Activated CD4-positive, alpha-beta T cell treated with anti-CD3 and anti-CD28 coated beads for 4 hours (primary cell): ENCODE data around the gene ELOVL7.
"Not testable (repeated sequence)": the region's sequence is repeated elsewhere in the genome, so short reads cannot be mapped to it uniquely, and the experiment has no call there.

Experiments
- DNase-seq, 2 donors: peaks; one replicate each; pipeline ENCODE4 v3.0.0-alpha.2; 2020

ELOVL7 gene

DNA sequence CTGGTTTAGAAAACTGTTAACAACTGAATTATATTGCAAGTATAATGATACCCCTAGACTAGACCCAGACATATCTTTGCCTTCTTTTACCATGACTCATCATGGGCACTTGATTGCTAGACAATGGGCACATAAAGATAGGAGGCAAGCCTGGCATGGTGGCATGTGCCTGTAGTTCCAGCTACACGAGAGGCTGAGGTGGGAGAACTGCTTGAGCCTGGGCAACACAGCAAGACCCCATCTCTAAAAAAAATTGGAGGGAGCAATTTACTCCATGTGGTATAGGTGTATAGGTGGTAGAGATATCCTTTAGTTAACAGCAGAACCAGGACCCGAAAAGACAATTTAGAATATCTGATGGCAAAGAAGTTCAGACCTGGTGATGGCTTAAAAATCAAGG, 51.6 kb downstream of the ELOVL7 start:
- DNase-seq = no peak

DNA sequence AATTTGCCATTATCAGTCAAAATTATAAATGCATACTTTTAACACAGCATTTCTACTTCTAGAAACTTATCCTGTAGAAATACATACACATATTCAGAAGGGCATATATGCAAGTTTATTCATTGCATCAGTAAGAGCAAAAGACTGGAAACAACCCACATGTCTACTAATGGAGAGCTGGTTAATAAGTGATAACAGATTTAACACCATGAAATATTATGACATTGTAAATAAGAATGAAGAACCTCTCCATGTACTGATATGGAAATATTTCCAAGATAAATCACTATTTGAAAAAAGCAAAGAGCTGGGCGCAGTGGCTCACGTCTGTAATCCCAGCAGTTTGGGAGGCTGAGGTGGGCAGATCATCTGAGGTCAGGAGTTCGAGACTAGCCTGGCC, 54.5 kb downstream of the ELOVL7 start:
- DNase-seq = no peak

GRCh38 chr5:60788863-60789513, 55.1 kb downstream of the ELOVL7 start:
- DNase-seq = no peak

- no peak for DNase-seq
These were observed 64.6 kb downstream of the ELOVL7 start for GRCh38 chr5:60779466-60779865.

- DNase-seq = no peak
These were observed 67.7 kb downstream of the ELOVL7 start for GRCh38 chr5:60776343-60776742.

DNA sequence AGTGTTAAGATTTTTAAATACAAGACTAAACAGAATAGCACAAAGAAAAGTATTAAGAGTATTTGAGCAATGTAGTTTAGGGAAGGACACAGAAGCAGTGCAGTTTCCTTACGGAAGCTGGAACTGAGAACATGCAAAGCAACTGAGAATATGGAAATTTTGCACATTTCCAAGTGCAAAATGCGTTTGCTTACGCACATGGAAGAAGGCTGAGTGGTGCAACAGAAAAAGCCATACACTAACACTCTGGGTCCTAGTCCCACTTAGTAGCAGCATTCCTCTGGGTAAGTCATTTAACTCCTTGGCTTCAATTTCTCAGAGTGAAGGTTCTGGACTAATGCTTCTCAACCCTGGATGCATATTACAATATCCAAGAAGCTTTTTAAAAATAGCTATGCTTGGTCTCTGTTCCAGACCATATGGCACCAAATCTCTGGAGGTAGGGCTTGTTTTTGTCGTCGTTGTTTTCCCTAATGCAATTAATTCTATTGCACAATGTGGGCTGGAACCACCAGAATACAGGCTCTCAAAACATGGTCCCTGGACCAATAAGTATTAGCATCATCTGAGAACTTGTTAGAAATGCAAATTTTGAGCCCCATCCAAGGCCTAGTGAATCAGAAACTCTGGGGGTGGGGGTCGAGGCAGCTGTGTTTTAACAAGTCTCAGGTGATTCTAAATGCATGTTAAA, 78.9 kb downstream of the ELOVL7 start:
- no peak for DNase-seq

DNA sequence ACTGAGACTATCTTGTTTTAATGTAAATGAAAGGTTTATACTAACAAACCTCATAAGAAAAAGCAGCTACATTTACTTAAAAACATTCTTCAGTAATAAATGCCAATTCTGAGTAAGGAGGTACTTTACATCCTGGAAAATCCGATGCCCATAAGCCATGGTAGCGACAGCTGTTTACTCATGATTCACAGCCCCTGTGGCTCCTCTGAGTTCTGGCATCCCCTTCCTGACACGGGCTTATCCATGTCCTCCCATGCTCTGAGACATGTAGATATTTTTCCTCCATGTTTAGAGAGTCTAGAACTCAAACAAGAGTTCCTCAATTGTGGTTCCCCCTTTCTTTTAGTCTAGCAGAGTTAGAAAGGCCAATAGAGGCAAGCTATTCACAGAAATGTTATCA, 81.0 kb downstream of the ELOVL7 start:
- DNase-seq = no peak

DNA sequence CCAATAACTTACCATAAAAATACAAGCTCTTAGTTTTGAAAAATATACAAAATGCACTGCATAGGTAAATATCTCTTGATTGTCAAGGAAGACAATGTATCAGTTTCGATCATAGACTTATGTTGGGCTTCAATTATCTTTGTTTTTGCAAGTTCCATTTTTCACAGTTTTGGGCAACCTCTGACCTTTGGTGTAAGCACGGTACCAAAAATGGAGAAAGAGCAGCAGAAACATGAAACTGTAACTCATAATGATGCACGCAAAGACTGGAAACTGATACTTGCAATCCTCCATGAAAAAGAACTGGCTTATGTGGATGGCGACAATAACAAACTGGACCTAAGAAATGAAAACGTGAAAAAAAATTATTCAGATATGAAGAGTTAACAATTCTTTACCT, 89.6 kb downstream of the ELOVL7 start:
- DNase-seq = no peak

- no peak for DNase-seq
These were observed 99.4 kb downstream of the ELOVL7 start for GRCh38 chr5:60744682-60745081.

GRCh38 chr5:60743511-60744314, 100.4 kb downstream of the ELOVL7 start:
- DNase-seq = no peak

GRCh38 chr5:60740322-60740721, 103.7 kb downstream of the ELOVL7 start:
- no peak for DNase-seq

DNA sequence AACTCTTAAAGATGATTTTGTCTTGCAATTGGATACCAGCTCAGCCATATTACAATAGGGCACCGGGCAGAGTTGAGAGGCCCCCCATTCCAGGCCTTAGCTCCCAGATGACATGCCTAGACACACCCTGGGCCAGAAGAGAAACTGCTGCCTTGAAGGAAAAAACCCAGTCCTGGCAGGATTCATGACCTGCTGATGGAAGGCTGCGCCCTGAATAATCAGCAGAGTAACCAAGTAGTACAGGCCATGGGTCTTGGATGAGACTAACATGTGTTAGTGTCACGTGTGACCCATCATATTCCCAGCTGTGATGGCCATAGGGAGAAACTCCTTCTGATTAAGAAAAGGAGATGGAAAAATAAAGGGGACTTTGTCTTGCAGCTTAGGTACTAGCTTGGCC, 105.1 kb downstream of the ELOVL7 start:
- DNase-seq = no peak

DNA sequence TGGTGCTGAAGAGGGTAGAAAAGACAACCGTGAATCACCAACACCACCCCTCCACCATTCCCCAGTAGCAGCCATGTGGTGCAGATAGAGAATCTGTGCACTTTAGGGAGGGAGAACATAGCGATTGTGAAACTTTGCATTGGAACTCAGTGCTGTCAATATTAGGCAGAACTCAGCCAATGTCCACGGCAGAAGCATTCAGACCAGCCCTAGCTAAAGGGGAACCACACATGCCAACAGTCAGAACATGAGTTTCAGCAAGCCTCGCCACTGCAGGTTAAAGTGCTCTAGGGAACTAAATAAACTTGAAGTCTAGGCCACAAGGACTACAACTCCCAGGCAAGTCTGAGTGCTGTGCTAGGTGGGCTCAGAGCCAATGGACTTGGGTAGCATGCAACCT, 105.6 kb downstream of the ELOVL7 start:
- DNase-seq = no peak

- DNase-seq = not testable (repeated sequence)
These were observed 113.2 kb downstream of the ELOVL7 start for GRCh38 chr5:60730858-60731257.

GRCh38 chr5:60727033-60727679, 116.9 kb downstream of the ELOVL7 start:
- DNase-seq = no peak

DNA sequence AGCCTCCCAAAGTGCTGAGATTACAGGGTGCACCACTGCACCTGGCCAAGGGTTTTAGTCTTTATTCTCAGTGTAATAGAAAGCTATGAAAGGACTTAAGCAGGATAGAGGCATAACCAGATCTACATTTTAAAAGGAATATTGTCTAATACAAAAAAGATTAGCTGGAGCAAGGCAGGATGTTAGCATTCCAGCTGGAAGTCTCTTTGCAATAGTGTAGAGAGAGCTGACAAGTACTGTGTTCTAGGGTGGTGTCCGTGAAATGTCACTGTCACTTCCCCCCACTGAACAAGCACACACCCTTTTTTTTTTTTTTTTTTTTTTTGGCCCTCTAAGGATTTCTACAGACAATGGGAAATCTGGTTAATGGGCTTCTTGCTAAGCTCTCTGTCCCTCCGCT, 119.9 kb downstream of the ELOVL7 start:
- no peak for DNase-seq

- DNase-seq = no peak
These were observed 121.7 kb downstream of the ELOVL7 start for GRCh38 chr5:60722416-60722815.

GRCh38 chr5:60719329-60719728, 124.7 kb downstream of the ELOVL7 start:
- DNase-seq = no peak

DNA sequence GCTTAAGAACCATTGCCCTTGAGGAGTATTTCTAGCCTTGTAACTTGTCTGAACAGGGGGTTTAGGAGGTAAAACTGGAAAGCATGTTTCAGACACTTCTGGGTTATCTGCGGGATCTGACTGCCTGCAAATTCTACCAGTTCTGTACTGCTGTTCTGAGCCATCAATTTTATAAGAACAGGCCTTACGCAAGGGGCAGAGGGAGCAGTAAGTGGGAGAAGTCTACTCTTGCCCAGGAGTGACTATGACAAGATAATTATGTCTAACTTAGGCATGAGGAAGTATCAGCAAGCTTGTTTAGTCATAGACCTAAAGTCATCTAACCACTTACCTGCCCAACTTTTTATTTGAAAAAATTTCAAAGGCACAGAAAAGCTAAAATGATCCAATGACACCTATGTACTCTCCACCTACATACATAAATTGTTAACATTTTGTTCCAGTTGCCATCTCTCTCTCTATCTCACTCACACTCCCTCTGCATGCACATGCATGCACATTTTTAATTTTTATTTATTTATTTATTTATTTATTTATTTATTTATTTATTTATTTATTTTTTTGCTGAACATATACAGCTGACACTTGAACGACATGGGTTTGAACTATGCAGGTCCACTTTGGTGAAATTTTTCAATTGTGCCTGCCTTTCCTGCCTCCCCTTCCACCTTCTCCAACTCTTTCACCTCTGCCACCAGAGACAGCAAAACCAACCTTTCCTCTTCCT, 125.7 kb downstream of the ELOVL7 start:
- DNase-seq = no peak

DNA sequence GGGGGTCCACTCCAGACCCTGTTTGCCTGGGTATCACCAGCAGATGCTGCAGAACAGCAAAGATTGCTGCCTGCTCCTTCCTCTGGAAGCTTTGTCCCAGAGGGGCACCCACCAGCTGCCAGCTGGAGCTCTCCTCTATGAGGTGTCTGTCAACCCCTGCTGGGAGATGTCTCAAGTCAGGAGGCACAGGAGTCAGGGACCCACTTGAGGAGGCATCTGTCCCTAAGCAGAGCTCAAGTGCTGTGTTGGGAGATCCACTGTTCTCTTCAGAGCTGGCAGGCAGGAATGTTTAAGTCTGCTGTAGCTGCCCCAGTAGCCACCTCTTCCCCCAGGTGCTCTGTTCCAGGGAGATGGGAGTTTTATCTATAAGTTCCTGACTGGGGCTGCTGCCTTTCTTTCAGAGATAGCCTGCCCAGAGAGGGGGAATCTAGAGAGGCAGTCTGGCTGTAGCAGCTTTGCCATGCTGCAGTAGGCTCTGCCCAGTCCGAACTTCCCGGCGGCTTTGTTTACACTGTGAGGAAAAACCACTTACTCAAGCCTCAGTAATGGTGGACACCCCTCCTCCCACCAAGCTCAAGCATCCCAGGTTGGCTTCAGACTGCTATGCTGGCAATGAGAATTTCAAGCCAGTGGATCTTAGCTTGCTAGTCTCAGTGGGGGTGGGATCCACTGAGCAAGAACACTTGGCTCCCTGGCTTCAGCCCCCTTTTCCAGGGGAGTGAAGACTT, 128.7 kb downstream of the ELOVL7 start:
- not testable (repeated sequence) for DNase-seq

GRCh38 chr5:60712950-60713349, 131.1 kb downstream of the ELOVL7 start:
- no peak for DNase-seq

DNA sequence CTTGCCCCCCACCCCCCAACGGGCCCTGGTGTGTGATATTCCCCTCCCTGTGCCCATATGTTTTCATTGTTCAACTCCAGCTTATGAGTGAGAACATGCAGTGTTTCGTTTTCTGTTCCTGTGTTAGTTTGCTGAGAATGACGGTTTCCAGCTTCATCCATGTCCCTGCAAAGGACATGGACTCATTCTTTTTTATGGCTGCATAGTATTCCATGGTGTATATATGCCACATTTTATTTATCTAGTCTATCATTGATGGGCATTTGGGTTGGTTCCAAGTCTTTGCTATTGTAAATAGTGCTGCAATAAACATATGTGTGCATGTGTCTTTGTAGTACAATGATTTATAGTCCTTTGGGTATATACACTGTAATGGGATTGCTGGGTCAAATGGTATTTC, 132.2 kb downstream of the ELOVL7 start:
- not testable (repeated sequence) for DNase-seq
